ENCODE data around the gene NKAIN1.

DNA sequence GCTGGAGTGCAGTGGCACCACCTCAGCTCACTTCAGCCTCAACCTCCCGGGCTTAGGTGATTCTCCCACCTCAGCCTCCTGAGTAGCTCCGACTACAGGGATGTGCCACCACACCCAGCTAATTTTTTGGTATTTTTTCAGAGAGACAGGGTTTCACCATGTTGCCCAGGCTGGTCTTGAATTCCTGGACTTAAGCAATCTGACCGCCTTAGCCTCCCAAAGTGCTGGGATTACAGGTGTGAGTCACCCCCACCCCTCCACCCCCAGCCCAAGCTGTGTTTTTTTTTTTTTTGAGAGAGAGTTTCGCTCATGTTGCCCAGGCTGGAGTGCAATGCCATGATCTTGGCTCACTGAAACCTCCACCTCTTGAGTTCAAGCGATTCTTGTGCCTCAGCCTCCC, 75.4 kb downstream of the NKAIN1 start:
- TF ChIP-seq, protein P1, sequence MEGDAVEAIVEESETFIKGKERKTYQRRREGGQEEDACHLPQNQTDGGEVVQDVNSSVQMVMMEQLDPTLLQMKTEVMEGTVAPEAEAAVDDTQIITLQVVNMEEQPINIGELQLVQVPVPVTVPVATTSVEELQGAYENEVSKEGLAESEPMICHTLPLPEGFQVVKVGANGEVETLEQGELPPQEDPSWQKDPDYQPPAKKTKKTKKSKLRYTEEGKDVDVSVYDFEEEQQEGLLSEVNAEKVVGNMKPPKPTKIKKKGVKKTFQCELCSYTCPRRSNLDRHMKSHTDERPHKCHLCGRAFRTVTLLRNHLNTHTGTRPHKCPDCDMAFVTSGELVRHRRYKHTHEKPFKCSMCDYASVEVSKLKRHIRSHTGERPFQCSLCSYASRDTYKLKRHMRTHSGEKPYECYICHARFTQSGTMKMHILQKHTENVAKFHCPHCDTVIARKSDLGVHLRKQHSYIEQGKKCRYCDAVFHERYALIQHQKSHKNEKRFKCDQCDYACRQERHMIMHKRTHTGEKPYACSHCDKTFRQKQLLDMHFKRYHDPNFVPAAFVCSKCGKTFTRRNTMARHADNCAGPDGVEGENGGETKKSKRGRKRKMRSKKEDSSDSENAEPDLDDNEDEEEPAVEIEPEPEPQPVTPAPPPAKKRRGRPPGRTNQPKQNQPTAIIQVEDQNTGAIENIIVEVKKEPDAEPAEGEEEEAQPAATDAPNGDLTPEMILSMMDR (IDR thresholded peaks at IDR 0.05), result no peak
- TF ChIP-seq POLR2A (IDR thresholded peaks at IDR 0.05), result no peak
